Measurements from ENCODE around the gene ARHGAP40.

- TF ChIP-seq POLR2A (IDR thresholded peaks at IDR 0.05), result no peak
- no peak for TF ChIP-seq CTCF (IDR thresholded peaks at IDR 0.05)
- no peak for TF ChIP-seq POLR2AphosphoS5 (IDR thresholded peaks at IDR 0.05)
Measured at GRCh38 chr20:38685271-38685670, 83.7 kb downstream of the ARHGAP40 start.
